ENCODE results near the gene SUPT20HL1.
A peak's percentile ranks its signal among the peaks of the same experiment; 100 is the strongest.
"Not testable (repeated sequence)": the region's sequence is repeated elsewhere in the genome, so short reads cannot be mapped to it uniquely, and the experiment has no call there.

Gene SUPT20HL1

DNA sequence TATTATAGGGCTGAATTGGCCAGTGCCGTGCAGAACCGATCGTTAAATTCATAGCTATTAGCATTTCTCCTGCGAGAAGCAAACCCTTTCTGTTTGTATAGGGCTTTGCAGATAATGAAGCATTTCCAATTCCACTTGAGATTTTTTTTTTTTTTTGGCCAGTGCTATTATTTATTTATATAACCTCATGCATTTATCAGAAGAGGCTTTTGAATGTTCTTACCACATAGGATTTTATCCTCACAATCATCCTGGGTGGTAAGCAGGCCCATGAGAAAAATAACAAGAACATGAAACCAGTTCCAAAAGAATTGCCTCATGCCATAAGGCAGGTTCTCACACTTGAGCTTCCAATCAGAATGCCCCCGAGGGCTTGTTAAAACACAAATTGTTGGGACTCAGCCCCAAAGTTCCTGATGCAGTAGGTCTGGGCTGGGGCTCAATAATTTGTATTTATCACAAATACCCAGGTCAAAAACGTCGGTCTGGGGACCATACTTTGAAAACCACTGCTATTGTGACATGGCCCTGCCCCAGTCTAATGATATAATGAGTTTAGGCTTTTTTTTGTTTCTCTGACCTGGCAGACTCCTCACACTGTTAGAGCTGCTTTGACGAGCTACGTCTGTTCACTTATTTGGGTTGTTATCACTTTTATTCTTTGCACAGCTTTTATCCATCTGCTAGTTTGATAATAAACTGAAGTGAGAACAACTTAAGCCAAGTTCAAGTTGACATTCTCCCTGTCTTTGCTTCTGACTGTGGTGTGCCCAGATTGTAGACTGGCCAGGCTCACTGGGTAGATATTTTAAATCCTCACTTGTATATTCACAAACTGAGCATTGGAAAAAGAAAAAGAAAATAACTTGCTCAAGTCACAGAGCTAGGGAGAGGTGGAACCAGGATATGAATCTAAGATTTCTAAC is 20.1 kb downstream of the SUPT20HL1 start:
- Histone ChIP-seq H3K9me3 (ENCODE audit: control insufficient read depth in 1 of 2, low read length in 2 of 2) (no peaks in the 10 kb centered on the region), H3K4me3 (ENCODE audit: low read depth in 1 of 2, low read length in 2 of 2) (no peak overlapping the region), H3K27me3 (ENCODE audit: low read depth, low read length) (no peaks in the 10 kb centered on the region), H3K27ac (ENCODE audit: low read length) (no peak overlapping the region), H3K4me1 (ENCODE audit: control insufficient read depth in 1 of 2, insufficient read depth in 2 of 2, low read length in 2 of 2) (no peaks in the 10 kb centered on the region), H3K36me3 (ENCODE audit: control insufficient read depth in 1 of 2, insufficient read depth in 2 of 2, low read length in 2 of 2) (no peaks in the 10 kb centered on the region)

DNA sequence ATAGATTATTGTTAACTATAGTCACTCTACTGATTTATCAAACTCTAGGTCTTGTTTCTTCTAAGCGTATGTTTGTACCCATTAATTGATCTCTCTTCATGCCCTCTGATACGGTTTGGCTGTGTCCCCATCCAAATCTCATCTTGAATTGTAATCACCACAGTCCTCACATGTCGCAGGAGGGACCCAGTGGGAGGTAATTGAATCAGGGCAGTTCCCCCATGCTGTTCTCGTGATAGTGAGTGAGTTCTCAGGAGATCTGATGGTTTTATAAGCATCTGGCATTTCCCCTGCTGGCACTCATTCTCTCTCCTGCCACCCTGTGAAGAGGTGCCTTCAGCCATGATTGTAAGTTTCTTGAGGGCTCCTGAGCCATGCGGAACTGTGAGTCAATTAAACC is 21.9 kb downstream of the SUPT20HL1 start:
- H3K4me1 ChIP-seq (ENCODE audit: control insufficient read depth in 1 of 2, insufficient read depth in 2 of 2, low read length in 2 of 2) = not testable (repeated sequence)

DNA sequence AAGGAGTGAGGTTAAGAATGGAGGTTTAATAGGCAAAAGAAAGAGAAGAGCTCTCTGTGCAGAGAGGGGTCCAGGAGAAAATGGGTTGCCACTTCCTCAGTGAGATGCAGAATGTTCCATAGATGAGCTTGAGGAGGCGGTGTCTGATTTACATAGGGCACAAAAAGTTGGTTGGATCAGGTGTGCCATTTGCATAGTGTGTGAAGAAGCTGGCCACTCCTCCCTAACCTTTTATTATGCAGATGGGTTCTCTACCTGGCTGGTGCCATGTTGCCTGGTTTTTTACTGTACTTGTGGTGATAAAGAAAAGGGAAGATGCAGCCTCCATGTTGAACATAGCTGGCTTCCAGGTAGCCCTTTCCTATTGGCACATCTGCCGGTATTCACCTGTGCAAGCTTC is 27.3 kb downstream of the SUPT20HL1 start:
- Histone ChIP-seq H3K9me3 (ENCODE audit: control insufficient read depth in 1 of 2, low read length in 2 of 2) (no peaks in the 10 kb centered on the region), H3K27me3 (ENCODE audit: low read depth, low read length) (no peaks in the 10 kb centered on the region), H3K27ac (ENCODE audit: low read length) (no peak overlapping the region), H3K4me3 (ENCODE audit: low read depth in 1 of 2, low read length in 2 of 2) (no peak overlapping the region), H3K36me3 (ENCODE audit: control insufficient read depth in 1 of 2, insufficient read depth in 2 of 2, low read length in 2 of 2) (no peaks in the 10 kb centered on the region), H3K4me1 (ENCODE audit: control insufficient read depth in 1 of 2, insufficient read depth in 2 of 2, low read length in 2 of 2) (no peaks in the 10 kb centered on the region)

More for the DNA sequence above, 21.9 kb downstream of the SUPT20HL1 start:
- H3K4me3 ChIP-seq (ENCODE audit: low read depth in 1 of 2, low read length in 2 of 2); H3K9me3 ChIP-seq (ENCODE audit: control insufficient read depth in 1 of 2, low read length in 2 of 2); H3K36me3 ChIP-seq (ENCODE audit: control insufficient read depth in 1 of 2, insufficient read depth in 2 of 2, low read length in 2 of 2); H3K27ac ChIP-seq (ENCODE audit: low read length); H3K27me3 ChIP-seq (ENCODE audit: low read depth, low read length): not testable (repeated sequence)

DNA sequence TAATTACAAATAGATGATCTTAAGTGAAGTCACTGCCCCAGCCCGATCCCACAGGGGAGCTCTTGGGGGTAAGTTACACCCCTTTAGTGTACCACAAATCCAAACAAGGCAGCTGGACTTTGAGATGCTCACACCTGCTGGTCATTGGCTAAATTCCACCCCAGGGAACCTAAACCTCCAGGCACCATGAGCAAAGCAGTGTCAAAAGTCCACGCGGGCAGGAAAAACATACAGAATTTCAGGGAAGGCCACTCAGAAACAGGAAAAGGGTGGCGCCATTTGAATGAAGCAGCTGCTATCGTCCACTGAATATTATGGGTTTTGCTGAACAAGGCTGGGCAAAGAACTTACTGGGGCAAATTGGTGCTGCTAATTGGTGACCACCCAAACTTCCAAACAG is 30.9 kb downstream of the SUPT20HL1 start:
- Histone ChIP-seq H3K4me3 (ENCODE audit: low read depth in 1 of 2, low read length in 2 of 2) (no peak overlapping the region), H3K27ac (ENCODE audit: low read length) (no peak overlapping the region), H3K27me3 (ENCODE audit: low read depth, low read length) (no peaks in the 10 kb centered on the region), H3K4me1 (ENCODE audit: control insufficient read depth in 1 of 2, insufficient read depth in 2 of 2, low read length in 2 of 2) (no peaks in the 10 kb centered on the region), H3K9me3 (ENCODE audit: control insufficient read depth in 1 of 2, low read length in 2 of 2) (no peaks in the 10 kb centered on the region), H3K36me3 (ENCODE audit: control insufficient read depth in 1 of 2, insufficient read depth in 2 of 2, low read length in 2 of 2) (no peaks in the 10 kb centered on the region)

DNA sequence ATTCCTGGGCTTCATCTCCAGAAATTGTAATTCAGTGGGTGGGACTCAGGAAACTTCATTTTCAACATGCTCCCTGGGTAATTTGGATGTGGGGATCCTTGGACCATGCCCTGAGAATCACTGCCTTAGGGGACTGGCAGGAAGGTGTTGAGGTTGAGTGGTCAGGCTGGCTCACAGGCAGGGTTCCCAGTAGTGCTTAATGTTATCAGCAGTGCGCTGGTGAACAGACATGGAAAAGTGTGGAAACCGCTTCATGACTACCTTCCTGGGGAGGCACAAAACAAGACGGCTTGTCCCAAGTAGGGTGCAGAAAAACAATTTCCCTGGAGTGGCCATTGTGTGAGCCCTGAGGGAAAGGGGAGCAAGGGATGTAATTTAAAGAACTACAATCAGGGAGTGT is 31.4 kb downstream of the SUPT20HL1 start:
- Histone ChIP-seq H3K27ac (ENCODE audit: low read length) (no peak overlapping the region), H3K9me3 (ENCODE audit: control insufficient read depth in 1 of 2, low read length in 2 of 2) (no peaks in the 10 kb centered on the region), H3K27me3 (ENCODE audit: low read depth, low read length) (no peaks in the 10 kb centered on the region)

DNA sequence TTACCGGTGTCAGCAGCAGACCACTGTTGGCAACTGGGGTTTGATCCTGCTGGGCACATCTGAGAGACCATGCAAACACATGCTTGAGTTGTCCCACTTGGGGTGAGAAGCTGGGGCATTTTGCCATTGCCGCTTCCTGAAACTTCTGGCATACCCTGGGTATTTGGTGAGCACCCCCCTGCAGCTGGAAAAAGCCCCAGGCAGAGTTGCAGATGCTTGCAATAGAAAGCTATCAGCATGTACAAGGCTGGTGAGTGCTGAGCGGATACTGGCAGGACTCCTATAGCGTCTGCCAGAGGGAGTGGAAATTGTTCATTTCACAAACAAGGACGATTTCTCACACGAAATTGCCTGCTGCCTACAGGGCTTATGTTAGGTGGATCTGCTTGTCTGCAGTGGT is 32.3 kb downstream of the SUPT20HL1 start:
- no peaks in the 10 kb centered on the region for H3K27me3 ChIP-seq (ENCODE audit: low read depth, low read length)
- H3K4me1 ChIP-seq (ENCODE audit: control insufficient read depth in 1 of 2, insufficient read depth in 2 of 2, low read length in 2 of 2) = no peaks in the 10 kb centered on the region
- no peak overlapping the region for H3K4me3 ChIP-seq (ENCODE audit: low read depth in 1 of 2, low read length in 2 of 2)
- H3K36me3 ChIP-seq (ENCODE audit: control insufficient read depth in 1 of 2, insufficient read depth in 2 of 2, low read length in 2 of 2) = no peaks in the 10 kb centered on the region
- H3K27ac ChIP-seq (ENCODE audit: low read length) = no peak overlapping the region
- no peaks in the 10 kb centered on the region for H3K9me3 ChIP-seq (ENCODE audit: control insufficient read depth in 1 of 2, low read length in 2 of 2)

More for the DNA sequence above, 31.4 kb downstream of the SUPT20HL1 start:
- Histone ChIP-seq H3K4me1 (ENCODE audit: control insufficient read depth in 1 of 2, insufficient read depth in 2 of 2, low read length in 2 of 2) (no peaks in the 10 kb centered on the region), H3K36me3 (ENCODE audit: control insufficient read depth in 1 of 2, insufficient read depth in 2 of 2, low read length in 2 of 2) (no peaks in the 10 kb centered on the region), H3K4me3 (ENCODE audit: low read depth in 1 of 2, low read length in 2 of 2) (no peak overlapping the region)

DNA sequence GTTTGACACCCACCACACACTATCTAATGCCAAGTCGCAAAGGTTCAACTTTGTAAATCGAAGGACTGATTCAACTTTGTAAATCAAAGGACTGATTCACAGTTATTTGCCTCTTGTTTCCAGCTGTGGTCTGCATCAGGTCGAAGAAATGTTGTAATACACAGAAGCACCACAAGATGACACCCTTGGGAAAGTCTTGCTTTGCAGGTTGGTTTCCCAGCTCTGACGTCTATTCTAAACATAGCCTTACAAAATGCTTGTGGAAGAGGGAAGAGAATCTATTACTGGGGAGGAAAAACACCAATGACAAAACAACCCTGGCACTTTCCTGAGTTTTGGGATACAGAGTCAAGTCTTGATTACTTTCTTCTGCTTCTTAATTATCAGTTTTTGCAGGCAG is 35.3 kb downstream of the SUPT20HL1 start:
- Histone ChIP-seq H3K4me1 (ENCODE audit: control insufficient read depth in 1 of 2, insufficient read depth in 2 of 2, low read length in 2 of 2) (no peaks in the 10 kb centered on the region), H3K9me3 (ENCODE audit: control insufficient read depth in 1 of 2, low read length in 2 of 2) (no peaks in the 10 kb centered on the region), H3K4me3 (ENCODE audit: low read depth in 1 of 2, low read length in 2 of 2) (no peak overlapping the region), H3K36me3 (ENCODE audit: control insufficient read depth in 1 of 2, insufficient read depth in 2 of 2, low read length in 2 of 2) (no peaks in the 10 kb centered on the region), H3K27me3 (ENCODE audit: low read depth, low read length) (no peaks in the 10 kb centered on the region), H3K27ac (ENCODE audit: low read length) (peak overlapping the region; percentile 2)

DNA sequence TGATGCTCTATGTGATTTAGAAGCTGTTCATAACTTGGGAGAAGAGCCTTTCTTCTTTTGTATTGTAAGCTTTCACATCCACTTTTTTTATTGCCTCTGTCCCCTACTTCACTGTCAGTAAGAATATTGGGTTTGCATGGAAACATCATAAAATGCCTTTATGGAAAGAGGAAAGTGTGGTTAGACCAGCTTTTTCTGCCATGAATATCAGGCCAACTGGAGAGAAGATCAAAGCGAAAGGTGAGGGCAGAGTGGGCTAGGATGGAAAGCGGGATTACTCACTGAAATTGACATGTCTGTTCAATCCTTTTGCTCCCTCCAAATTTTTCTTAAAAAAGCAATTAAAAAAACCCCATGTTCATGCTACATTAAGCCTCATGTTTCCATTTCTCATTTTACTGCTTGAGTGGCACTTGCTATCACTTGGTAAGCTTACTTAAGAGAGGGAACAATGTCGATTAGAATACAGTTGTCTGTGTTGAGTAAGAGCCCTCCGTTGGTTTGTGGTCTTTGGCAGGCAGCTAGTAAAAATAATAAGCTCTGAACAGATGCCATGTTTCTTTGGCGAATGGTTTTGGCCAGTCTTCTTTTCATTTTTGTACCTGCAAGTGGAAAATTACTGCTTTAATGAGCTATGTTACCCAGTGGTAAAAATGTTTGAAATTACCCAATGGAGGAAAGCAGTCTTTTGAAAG is 35.9 kb downstream of the SUPT20HL1 start:
- Histone ChIP-seq H3K27me3 (ENCODE audit: low read depth, low read length) (no peaks in the 10 kb centered on the region), H3K4me3 (ENCODE audit: low read depth in 1 of 2, low read length in 2 of 2) (no peak overlapping the region), H3K36me3 (ENCODE audit: control insufficient read depth in 1 of 2, insufficient read depth in 2 of 2, low read length in 2 of 2) (no peaks in the 10 kb centered on the region), H3K9me3 (ENCODE audit: control insufficient read depth in 1 of 2, low read length in 2 of 2) (no peaks in the 10 kb centered on the region), H3K4me1 (ENCODE audit: control insufficient read depth in 1 of 2, insufficient read depth in 2 of 2, low read length in 2 of 2) (no peaks in the 10 kb centered on the region), H3K27ac (ENCODE audit: low read length) (peak overlapping the region; percentile 2)

DNA sequence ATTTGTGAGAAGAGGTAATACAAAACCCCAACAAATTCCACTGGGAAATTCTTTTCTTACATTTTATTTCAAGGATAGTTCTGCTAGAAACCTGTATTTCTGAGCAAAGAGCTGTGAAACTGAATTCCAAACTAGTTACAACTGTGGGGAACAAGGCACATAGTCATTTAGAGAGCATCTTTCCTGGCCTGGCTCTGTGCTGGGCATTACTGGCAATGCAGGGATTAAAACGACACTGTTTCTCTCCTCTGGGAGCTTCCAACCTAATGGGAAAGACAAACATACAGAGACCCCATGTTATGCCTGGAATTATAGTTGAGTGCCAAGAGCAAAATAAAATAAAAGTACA is 36.5 kb downstream of the SUPT20HL1 start:
- Histone ChIP-seq H3K27ac (ENCODE audit: low read length) (peak overlapping the region; percentile 2), H3K9me3 (ENCODE audit: control insufficient read depth in 1 of 2, low read length in 2 of 2) (no peaks in the 10 kb centered on the region), H3K36me3 (ENCODE audit: control insufficient read depth in 1 of 2, insufficient read depth in 2 of 2, low read length in 2 of 2) (no peaks in the 10 kb centered on the region), H3K4me3 (ENCODE audit: low read depth in 1 of 2, low read length in 2 of 2) (no peak overlapping the region), H3K4me1 (ENCODE audit: control insufficient read depth in 1 of 2, insufficient read depth in 2 of 2, low read length in 2 of 2) (no peaks in the 10 kb centered on the region), H3K27me3 (ENCODE audit: low read depth, low read length) (no peaks in the 10 kb centered on the region)

DNA sequence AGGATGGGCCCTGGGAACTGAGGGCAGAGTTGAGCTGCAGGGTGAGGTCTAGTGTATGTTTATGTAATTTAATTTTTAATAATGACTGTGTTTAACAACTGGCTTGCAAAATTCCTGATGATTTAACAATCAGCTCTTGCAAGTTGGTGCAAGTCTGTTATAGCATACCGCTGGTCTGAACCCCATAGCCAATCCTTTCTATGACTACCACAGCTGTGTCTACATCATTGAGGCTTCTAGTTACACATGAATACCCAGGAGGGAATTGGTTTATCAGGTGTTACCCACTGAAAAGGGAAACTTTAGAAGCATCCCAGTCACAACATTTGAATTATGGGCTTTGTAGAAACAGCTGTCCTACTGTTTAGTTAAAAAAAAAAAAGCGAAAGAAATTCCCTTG is 38.3 kb downstream of the SUPT20HL1 start:
- no peak overlapping the region for H3K4me3 ChIP-seq (ENCODE audit: low read depth in 1 of 2, low read length in 2 of 2)
- no peaks in the 10 kb centered on the region for H3K36me3 ChIP-seq (ENCODE audit: control insufficient read depth in 1 of 2, insufficient read depth in 2 of 2, low read length in 2 of 2)
- no peaks in the 10 kb centered on the region for H3K4me1 ChIP-seq (ENCODE audit: control insufficient read depth in 1 of 2, insufficient read depth in 2 of 2, low read length in 2 of 2)
- H3K27ac ChIP-seq (ENCODE audit: low read length) = no peak overlapping the region
- H3K9me3 ChIP-seq (ENCODE audit: control insufficient read depth in 1 of 2, low read length in 2 of 2) = no peaks in the 10 kb centered on the region
- no peaks in the 10 kb centered on the region for H3K27me3 ChIP-seq (ENCODE audit: low read depth, low read length)

DNA sequence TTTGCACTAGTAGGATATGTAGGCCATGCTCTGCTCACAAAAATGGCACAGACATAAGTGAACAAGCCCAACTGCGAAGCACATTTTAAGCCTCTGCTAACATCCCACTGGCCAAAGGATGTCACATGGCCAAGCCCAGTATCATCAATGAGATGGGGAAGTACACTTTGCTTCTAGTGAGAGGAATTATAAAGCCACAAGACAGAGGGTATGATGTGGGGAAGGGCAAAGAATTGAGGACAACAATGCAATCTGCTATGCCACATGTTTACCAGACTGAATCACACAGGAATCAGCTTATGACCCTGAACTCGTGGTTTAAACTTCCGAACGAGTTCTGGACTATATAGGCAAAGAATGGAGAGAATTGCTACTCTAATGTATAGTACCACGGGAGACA is 39.1 kb downstream of the SUPT20HL1 start:
- Histone ChIP-seq H3K4me3 (ENCODE audit: low read depth in 1 of 2, low read length in 2 of 2) (no peak overlapping the region), H3K9me3 (ENCODE audit: control insufficient read depth in 1 of 2, low read length in 2 of 2) (no peaks in the 10 kb centered on the region), H3K36me3 (ENCODE audit: control insufficient read depth in 1 of 2, insufficient read depth in 2 of 2, low read length in 2 of 2) (no peaks in the 10 kb centered on the region), H3K27ac (ENCODE audit: low read length) (no peak overlapping the region), H3K4me1 (ENCODE audit: control insufficient read depth in 1 of 2, insufficient read depth in 2 of 2, low read length in 2 of 2) (no peaks in the 10 kb centered on the region), H3K27me3 (ENCODE audit: low read depth, low read length) (no peaks in the 10 kb centered on the region)
